Superior temporal gyrus (tissue), 1 donor: Measurements from ENCODE around the gene AGBL1.

Source experiments
- DNase-seq: peaks from one replicate; pipeline ENCODE4 v3.0.0-alpha.2; 2016; ENCODE audit errors: extremely low spot score

The AGBL1 gene

DNA sequence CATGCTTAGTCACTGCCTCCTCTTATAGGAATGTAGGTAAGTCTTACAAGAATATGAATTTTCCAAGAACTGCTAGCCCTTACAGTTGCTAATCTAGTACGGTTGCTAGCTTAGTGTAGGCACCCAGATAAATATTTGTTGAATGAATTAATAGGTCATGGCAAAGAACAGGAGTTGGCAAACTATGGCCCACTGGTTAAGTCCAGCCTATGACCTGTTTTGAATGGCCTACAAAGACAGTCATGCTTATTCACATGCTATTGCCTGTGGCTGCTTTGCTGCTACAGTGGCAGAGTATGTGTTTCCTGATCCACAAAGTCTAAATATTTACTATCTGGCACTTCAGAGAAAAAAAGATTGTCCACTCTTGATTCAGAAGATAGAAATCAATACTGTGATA lies 631.8 kb downstream of the AGBL1 start:
- no peak for DNase-seq

- no peak for DNase-seq
Observed at GRCh38 chr15:86714241-86714640, 634.6 kb downstream of the AGBL1 start.

GRCh38 chr15:86725628-86726027 lies 646.0 kb downstream of the AGBL1 start:
- DNase-seq, result no peak

GRCh38 chr15:86735247-86736040 lies 655.8 kb downstream of the AGBL1 start:
- DNase-seq, result no peak

GRCh38 chr15:86741917-86742316 lies 662.2 kb downstream of the AGBL1 start:
- no peak for DNase-seq

GRCh38 chr15:86743283-86743903 lies 663.7 kb downstream of the AGBL1 start:
- no peak for DNase-seq

DNA sequence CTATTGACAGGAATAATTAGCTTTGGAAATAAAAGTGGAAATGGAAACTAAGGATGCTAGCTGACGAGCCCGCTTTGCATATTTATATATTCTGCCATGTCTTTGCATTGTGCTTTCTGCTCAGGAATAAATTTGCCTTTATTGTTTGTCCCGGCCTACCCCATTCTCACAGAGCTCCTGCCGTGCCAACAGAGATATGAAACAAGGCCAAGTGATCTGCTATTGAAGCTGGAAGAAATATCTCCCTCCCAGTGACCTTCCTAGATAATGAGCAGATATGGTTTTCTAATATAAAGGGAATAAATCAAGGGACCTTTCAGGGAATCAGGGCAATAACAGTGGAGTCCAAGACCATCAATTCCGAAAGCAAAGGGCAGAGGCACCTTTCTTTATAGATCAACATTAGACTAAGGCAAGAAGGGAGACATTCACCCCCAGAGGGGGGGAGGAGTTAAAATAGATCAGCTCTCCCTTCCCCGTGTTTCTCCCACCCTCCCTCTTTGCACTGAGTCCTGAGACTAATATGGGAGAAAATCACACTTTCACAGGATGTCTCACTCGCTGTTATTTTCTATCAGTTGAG lies 664.6 kb downstream of the AGBL1 start:
- DNase-seq, result no peak

GRCh38 chr15:86751116-86751515 lies 671.4 kb downstream of the AGBL1 start:
- DNase-seq, result no peak

DNA sequence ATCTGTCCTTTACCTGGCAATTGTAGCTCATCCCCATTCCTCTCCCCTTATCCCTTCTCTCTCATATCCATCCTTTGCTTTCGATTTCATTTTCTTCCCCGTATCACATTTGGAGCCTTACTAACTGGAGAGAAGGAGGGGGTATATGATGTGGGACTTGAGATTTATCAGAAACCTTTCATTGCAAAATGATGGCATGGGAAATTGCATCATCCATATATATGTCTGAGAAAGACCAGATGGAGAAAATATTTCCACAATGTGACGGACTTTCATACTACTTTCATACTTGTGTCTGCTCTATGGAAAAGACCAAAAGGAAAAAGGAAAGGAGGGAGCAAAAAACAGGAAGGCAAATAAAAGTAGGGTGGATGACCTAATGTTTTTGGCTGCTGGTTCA lies 675.2 kb downstream of the AGBL1 start:
- DNase-seq, result no peak

DNA sequence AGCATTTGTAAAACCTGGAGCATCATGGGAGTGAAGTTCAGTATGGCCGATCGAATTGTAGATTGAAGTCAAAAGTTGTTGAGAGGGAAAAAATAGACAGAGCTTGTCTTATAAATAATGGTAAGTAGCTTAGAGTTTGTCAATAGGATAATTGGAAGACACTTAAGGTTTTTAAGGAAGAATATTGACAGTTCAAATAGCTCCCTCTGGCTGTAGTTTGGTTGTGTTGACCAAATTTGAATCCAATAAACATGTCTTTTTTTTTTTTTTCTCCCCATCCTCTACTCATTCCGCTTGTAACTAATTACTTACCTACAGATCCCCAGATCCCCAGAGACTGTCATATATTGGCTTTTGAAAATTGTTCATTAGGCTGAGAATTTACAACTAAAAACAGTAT lies 677.0 kb downstream of the AGBL1 start:
- no peak for DNase-seq

DNA sequence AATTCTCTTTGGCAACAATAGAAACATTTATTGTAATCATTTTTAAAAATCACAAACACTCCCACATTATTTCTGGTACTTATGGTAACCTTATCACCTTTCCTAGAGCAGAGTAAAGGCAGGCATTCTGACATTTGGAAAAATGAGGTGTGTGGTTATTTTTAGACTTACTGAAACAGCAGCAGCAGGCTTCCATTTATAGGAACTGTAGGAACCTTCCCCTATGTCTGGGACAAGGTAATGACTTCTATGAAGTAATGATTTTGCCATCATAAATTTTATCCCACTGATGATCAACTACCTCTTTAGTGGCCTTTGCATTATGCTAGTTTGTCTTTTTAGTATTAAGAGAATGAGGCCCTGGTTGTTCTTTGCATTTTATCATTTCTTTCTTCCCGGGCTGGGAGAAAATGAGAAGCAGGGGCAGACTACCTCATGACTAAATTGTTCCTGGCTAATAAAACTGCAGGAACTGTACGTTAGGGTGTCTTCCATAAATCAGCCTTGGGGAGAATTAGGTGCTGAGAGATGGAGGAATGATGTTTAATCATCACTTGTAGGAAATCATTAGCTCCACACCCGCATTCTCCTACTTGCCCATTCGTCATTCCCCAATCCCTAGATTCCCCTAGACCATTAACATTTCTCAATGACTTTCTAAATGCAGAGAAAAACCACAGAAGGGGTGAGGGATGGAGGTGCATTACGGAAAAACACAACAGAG lies 680.3 kb downstream of the AGBL1 start:
- DNase-seq, result no peak

GRCh38 chr15:86762874-86763273 lies 683.2 kb downstream of the AGBL1 start:
- no peak for DNase-seq

DNA sequence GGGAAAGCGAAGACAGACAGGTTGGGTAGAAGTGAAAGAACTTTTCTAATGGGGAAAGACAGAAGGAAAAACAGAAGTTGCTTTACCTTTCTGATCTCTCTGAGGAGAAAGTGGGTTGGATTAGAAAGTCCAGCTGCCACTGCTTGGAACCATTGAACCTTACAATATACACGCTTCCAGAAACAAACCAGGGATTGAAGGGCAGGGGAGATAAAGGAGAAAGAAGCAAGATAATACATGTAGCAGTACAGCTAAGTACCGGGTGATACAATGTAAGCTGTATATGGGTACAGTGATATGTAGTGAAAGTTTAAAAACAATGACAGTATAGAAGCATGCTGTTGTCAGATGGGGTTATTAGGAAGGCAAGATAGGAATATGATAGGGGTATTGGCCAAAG lies 684.4 kb downstream of the AGBL1 start:
- no peak for DNase-seq

DNA sequence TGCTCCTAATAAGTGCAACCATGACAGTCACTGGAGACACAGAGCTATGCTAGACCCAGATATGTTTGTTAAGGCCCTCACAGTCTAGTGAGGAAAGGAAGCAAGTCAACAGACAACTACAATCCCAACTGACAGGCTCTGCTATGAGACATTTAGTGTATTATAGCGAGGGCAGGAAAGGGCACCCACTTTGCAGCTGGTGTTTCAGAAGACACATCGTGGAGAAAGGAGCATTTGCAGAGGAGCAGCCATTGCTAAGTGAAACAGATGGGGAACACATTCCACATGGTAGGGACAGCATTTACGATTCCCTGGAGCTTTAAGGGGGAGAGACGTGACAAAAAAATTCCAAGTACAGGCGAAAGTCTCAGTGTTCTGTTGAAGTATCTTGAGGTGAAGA lies 685.6 kb downstream of the AGBL1 start:
- DNase-seq, result no peak

GRCh38 chr15:86772369-86773059 lies 692.8 kb downstream of the AGBL1 start:
- no peak for DNase-seq

DNA sequence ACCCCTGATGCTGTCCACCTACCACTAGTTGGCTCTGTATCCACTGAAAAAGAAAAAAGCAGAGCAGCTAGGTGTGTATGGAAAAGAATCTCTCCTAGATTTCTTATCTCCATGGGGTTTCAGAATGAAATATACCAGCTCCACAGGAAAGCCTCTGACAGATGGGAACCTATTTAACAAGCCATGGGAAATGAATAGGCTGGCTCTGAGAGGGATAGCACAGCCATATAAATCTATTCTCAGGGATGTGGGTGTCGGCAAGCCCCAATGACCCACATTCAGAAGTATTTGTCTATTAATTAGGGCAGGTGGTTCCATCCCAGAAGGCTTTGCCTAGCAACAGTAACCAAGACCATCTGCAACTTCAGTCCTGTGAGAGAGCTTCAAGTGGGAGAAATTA lies 694.1 kb downstream of the AGBL1 start:
- no peak for DNase-seq

DNA sequence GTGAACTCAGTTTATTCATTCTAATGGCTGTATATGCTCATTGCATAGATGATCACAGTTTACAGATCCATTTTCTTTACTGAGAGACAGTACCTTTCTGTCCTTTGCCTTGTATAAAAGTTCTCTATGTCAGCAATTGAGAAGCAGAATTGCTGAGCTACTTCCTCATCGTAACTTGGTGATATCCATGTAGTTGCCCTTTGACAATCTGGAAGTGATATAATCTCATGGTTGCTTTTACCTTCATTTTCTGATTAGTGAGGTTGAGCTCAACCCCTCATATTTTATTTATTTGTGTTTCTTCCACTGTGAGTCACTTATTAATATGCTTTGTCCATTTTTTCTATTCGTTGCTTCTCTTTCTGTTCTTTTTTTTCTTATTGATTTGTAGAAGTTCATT lies 696.5 kb downstream of the AGBL1 start:
- no peak for DNase-seq

- DNase-seq, result no peak
Observed at GRCh38 chr15:86796521-86796920, 716.9 kb downstream of the AGBL1 start.

GRCh38 chr15:86797135-86797534 lies 717.5 kb downstream of the AGBL1 start:
- no peak for DNase-seq

DNA sequence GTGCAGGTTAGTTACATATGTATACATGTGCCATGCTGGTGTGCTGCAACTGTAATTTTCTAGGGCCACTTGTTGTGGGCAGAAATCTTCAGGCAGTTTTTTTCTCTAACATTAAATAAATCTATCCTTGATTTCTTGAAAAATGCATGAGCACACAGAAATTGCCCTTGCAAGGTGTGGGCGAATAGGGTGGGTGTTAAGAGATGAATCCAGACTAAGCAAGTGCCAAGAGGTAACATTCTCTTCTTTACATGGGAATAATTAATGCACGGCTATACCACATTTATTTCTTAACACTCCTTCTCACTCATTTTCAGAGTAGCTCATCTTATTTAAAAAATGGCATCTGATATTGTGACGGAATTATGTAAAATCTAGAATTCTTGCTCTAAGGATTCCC lies 719.6 kb downstream of the AGBL1 start:
- no peak for DNase-seq

GRCh38 chr15:86802244-86802643 lies 722.6 kb downstream of the AGBL1 start:
- DNase-seq, result no peak

DNA sequence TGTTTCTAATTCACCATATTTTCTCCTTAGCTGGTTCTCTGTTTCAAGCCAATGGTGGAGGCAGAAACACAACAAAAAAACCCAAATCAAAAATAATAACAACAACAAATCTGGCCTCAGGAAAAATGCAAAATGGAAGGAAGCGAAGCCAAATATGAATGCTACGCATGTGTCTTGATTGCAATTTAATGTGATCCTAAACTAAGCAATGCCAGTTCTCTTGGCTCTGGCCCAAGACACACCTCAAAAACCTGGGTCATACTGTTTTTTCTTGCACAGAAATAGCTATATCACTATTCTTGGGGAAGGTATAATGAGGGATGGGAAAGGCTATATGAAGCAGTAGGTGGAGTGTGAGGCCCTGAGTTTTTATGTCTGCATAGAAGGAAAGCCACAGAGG lies 724.7 kb downstream of the AGBL1 start:
- DNase-seq, result no peak
